HL-60 (cell line): ENCODE results near the gene UNC93A.
"Not testable (repeated sequence)": the region's sequence is repeated elsewhere in the genome, so short reads cannot be mapped to it uniquely, and the experiment has no call there.

Experiments used
- DNase-seq, 2 experiments: peaks; one replicate each; pipeline ENCODE4 v3.0.0-alpha.2; 2010 to 2020; ENCODE audit warnings: low read depth in 1 of 2, low spot score in 1 of 2
- H3K27ac ChIP-seq: fragments of 250-450 bp; sonication (Bioruptor Pico); replicated peaks from 2 replicates; pipeline ENCODE4 v1.5.1; 2020; ENCODE audit warnings: mild to moderate bottlenecking, moderate library complexity
- H3K27me3 ChIP-seq: fragments of 250-450 bp; sonication (Bioruptor Pico); 2 replicates; pipeline ENCODE4 v1.5.1; 2021; ENCODE audit warnings: mild to moderate bottlenecking, moderate library complexity; ENCODE audit not compliant: insufficient read depth, poor library complexity, severe bottlenecking
- H3K4me3 ChIP-seq: replicated peaks from 2 replicates; pipeline ENCODE4 v1.5.1; 2011; ENCODE audit warnings: mild to moderate bottlenecking, control low read depth, low read length; ENCODE audit not compliant: insufficient read depth
- CTCF ChIP-seq: IDR thresholded peaks from one replicate; pipeline ENCODE4 v1.5.1; 2011; ENCODE audit warnings: low read length, control low read depth, inconsistent platforms; ENCODE audit not compliant: insufficient read depth
- GABPA ChIP-seq: IDR thresholded peaks from 2 replicates; pipeline ENCODE4 v1.6.1; 2012; ENCODE audit warnings: low read depth
- POLR2AphosphoS5 ChIP-seq: IDR thresholded peaks from 2 replicates; pipeline ENCODE4 v1.6.1; 2012; ENCODE audit warnings: low read depth
- REST ChIP-seq: IDR thresholded peaks from 2 replicates; pipeline ENCODE4 v1.6.1; 2012; ENCODE audit warnings: low read depth; ENCODE audit not compliant: insufficient replicate concordance
- SPI1 ChIP-seq: IDR thresholded peaks from 2 replicates; pipeline ENCODE4 v1.6.1; 2012; ENCODE audit warnings: low read depth, mild to moderate bottlenecking, borderline replicate concordance
- long read RNA-seq: library from polyadenylated mRNA; unstranded; transcript quantifications from one replicate; pipeline ENCODE4 v2.0.0, GENCODE V29; 2020

Gene UNC93A
- long read RNA-seq: 0 reads

- peaks cover 4% of the 10 kb centered on the region for H3K27me3 ChIP-seq
- no peak within 1 kb of the TSS for H3K27ac ChIP-seq
- TF ChIP-seq SPI1 (no peak), POLR2AphosphoS5 (no peak), GABPA (no peak), REST (no peak), CTCF (no peak)
- no peak within 1 kb of the TSS for H3K4me3 ChIP-seq
- DNase-seq: no peak
Observed at GRCh38 chr6:167290786-167291622, at the start of gene UNC93A. UNC93A (plus strand) TSS chr6:167291315; CDS start chr6:167291490, 175 bp downstream.

- not testable (repeated sequence) for H3K27ac ChIP-seq
Observed at GRCh38 chr6:167241321-167242134, 49.6 kb upstream of the UNC93A start.

DNA sequence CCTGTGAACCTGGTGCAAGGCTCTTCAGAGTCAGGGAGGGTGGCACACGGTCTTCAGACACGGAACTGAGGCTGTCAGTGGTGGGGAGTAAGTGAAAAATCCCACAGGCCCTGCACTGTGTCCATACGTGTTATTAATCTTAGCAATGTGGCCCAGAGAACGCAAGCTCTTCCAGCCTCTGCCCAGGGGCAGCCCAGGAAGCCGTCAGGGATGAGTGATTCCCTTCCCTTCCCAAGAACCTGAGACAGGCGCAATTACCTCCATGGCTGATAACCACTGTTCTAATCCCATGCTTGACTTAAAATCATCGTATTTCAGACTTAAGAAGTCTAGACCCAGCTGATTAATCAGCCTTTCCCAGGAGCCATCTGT, 49.0 kb upstream of the UNC93A start:
- H3K27ac ChIP-seq, DNase-seq, H3K27me3 ChIP-seq, H3K4me3 ChIP-seq: not testable (repeated sequence)

More at GRCh38 chr6:167241321-167242134, 49.6 kb upstream of the UNC93A start:
- DNase-seq, H3K27me3 ChIP-seq, H3K4me3 ChIP-seq: not testable (repeated sequence)

- H3K27ac ChIP-seq, H3K27me3 ChIP-seq, DNase-seq, H3K4me3 ChIP-seq: not testable (repeated sequence)
Observed at GRCh38 chr6:167242511-167243051, 48.5 kb upstream of the UNC93A start.

GRCh38 chr6:167244064-167244960, 46.8 kb upstream of the UNC93A start:
- H3K27ac ChIP-seq: no peak overlapping the region
- no peak for DNase-seq
- peaks cover 3% of the 10 kb centered on the region for H3K27me3 ChIP-seq
- TF ChIP-seq GABPA (no peak), REST (no peak), CTCF (no peak), POLR2AphosphoS5 (no peak), SPI1 (no peak)
- no peak overlapping the region for H3K4me3 ChIP-seq
